SU-DHL-6 (cell line): ENCODE results near the gene CRADD.

Experiments used
- CTCF ChIP-seq: fragments of 200-600 bp; sonication (generic); IDR thresholded peaks from one replicate; pipeline ENCODE4 v1.5.1; 2017; ENCODE audit warnings: antibody characterized with exemption, mild to moderate bottlenecking, low read length, moderate library complexity; ENCODE audit not compliant: insufficient read depth, poor library complexity, severe bottlenecking
- EZH2phosphoT487 ChIP-seq: fragments of 200-600 bp; sonication (generic), shearing (Covaris generic); conservative IDR thresholded peaks from 2 replicates; pipeline ENCODE4 v1.6.1; 2018; ENCODE audit warnings: mild to moderate bottlenecking, antibody characterized with exemption, low read length, moderate library complexity, mixed read lengths

- TF ChIP-seq EZH2phosphoT487 (no peak), CTCF (no peak)
Observed at GRCh38 chr12:93745286-93745685, 68.1 kb downstream of the CRADD start.
